ENCODE measurements around the gene LMX1A. TPM values are rescaled to one million over a fixed set of nuclear protein-coding genes. Genes with fewer than 3 reads are reported as not detected.

LMX1A gene
- total RNA-seq, result under 1 TPM; 0.05 to 0.17 TPM
- polyA plus RNA-seq, result not detected

GRCh38 chr1:165355977-165356811 is at the start of gene LMX1A:
TSS of gene LMX1A (minus strand) at chr1:165356715. CDS start at chr1:165355559, 1,156 bp downstream.
- H3K4me3 ChIP-seq (ENCODE audit: low read depth in 1 of 3, low read length in 3 of 3), result peak within 1 kb of the TSS in 2 of 3 donors; percentile 16 to 50
- 2% methylated on average over 88 of the region's 88 CpGs for WGBS

More at GRCh38 chr1:165355977-165356811, at the start of gene LMX1A:
- Histone ChIP-seq H3K27ac (ENCODE audit: low read depth in 1 of 2, low read length in 2 of 2) (no peak within 1 kb of the TSS), H3K36me3 (ENCODE audit: control insufficient read depth in 4 of 4, insufficient read depth in 3 of 4, low read depth in 1 of 4, low read length in 3 of 4) (no peaks in the 10 kb centered on the region), H3K9ac (ENCODE audit: low read depth in 1 of 2, low read length in 2 of 2) (no peak within 1 kb of the TSS), H3K9me3 (ENCODE audit: control insufficient read depth in 4 of 4, low read length in 3 of 4) (no peaks in the 10 kb centered on the region), H3K4me1 (ENCODE audit: control insufficient read depth in 4 of 4, insufficient read depth in 4 of 4, low read length in 3 of 4) (peaks cover 16 to 42% (median 31%) of the 10 kb centered on the region in 4 donors), H3K27me3 (ENCODE audit: control insufficient read depth in 4 of 4, insufficient read depth in 4 of 4, low read length in 3 of 4) (peaks cover 5 to 32% (median 17%) of the 10 kb centered on the region in 4 donors)
- TF ChIP-seq EGR1 (IDR thresholded peaks at IDR 0.05; ENCODE audit: low read depth in 2 of 2) (no peak), TAF1 (conservative IDR thresholded peaks at IDR 0.05) (no peak), ZBTB33 (IDR thresholded peaks at IDR 0.05) (no peak), HNF4G (IDR thresholded peaks at IDR 0.05) (no peak), REST (IDR thresholded peaks at IDR 0.05) (no peak), JUND (IDR thresholded peaks at IDR 0.05) (no peak), FOXA2 (IDR thresholded peaks at IDR 0.05) (no peak), HNF4A (conservative IDR thresholded peaks at IDR 0.05) (no peak), NR2F2 (IDR thresholded peaks at IDR 0.05) (no peak), FOXA1 (IDR thresholded peaks at IDR 0.05) (no peak), SP1 (IDR thresholded peaks at IDR 0.05) (no peak), GABPA (IDR thresholded peaks at IDR 0.05 in 1 of 2, conservative IDR thresholded peaks at IDR 0.05 in 1 of 2) (no peak), RXRA (IDR thresholded peaks at IDR 0.05) (no peak), YY1 (IDR thresholded peaks at IDR 0.05) (no peak), RAD21 (IDR thresholded peaks at IDR 0.05) (no peak)
- TF ChIP-seq, protein P1, sequence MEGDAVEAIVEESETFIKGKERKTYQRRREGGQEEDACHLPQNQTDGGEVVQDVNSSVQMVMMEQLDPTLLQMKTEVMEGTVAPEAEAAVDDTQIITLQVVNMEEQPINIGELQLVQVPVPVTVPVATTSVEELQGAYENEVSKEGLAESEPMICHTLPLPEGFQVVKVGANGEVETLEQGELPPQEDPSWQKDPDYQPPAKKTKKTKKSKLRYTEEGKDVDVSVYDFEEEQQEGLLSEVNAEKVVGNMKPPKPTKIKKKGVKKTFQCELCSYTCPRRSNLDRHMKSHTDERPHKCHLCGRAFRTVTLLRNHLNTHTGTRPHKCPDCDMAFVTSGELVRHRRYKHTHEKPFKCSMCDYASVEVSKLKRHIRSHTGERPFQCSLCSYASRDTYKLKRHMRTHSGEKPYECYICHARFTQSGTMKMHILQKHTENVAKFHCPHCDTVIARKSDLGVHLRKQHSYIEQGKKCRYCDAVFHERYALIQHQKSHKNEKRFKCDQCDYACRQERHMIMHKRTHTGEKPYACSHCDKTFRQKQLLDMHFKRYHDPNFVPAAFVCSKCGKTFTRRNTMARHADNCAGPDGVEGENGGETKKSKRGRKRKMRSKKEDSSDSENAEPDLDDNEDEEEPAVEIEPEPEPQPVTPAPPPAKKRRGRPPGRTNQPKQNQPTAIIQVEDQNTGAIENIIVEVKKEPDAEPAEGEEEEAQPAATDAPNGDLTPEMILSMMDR (IDR thresholded peaks at IDR 0.05; ENCODE audit: low read depth, low read length, missing input control), result no peak
- TF ChIP-seq, protein P2, sequence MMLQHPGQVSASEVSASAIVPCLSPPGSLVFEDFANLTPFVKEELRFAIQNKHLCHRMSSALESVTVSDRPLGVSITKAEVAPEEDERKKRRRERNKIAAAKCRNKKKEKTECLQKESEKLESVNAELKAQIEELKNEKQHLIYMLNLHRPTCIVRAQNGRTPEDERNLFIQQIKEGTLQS (IDR thresholded peaks at IDR 0.05), result no peak
- TF ChIP-seq, protein P3, sequence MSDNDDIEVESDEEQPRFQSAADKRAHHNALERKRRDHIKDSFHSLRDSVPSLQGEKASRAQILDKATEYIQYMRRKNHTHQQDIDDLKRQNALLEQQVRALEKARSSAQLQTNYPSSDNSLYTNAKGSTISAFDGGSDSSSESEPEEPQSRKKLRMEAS (IDR thresholded peaks at IDR 0.05), result no peak
- DNase-seq (ENCODE audit: low spot score), result no peak

Data from liver (tissue), 9 donors.